Astrocyte of the hippocampus (primary cell): ENCODE results near the gene ZNF582.
A peak's percentile ranks its signal among the peaks of the same experiment; 100 is the strongest.
"Not testable (repeated sequence)": the region's sequence is repeated elsewhere in the genome, so short reads cannot be mapped to it uniquely, and the experiment has no call there.

ENCODE experiments used
- DNase-seq: peaks from one replicate; pipeline ENCODE4 v3.0.0; 2011; ENCODE audit warnings: low read depth, low spot score

The ZNF582 gene

GRCh38 chr19:56351208-56351607 is 42.1 kb downstream of the ZNF582 start:
- DNase-seq = no peak

GRCh38 chr19:56350416-56351045 is 42.8 kb downstream of the ZNF582 start:
- peak; percentile 64 for DNase-seq

- DNase-seq = no peak
Measured at GRCh38 chr19:56348289-56348877, 45.0 kb downstream of the ZNF582 start.

GRCh38 chr19:56347163-56347778 is 46.1 kb downstream of the ZNF582 start:
- DNase-seq = no peak

- DNase-seq = no peak
Measured at GRCh38 chr19:56341948-56342347, 51.4 kb downstream of the ZNF582 start.

- DNase-seq = not testable (repeated sequence)
Measured at GRCh38 chr19:56339031-56339430, 54.3 kb downstream of the ZNF582 start.

GRCh38 chr19:56337077-56337476 is 56.3 kb downstream of the ZNF582 start:
- DNase-seq = not testable (repeated sequence)

- not testable (repeated sequence) for DNase-seq
Measured at GRCh38 chr19:56335371-56335770, 58.0 kb downstream of the ZNF582 start.

- peak; percentile 76 for DNase-seq
Measured at GRCh38 chr19:56333506-56333905, 59.8 kb downstream of the ZNF582 start.
